SK-N-SH (cell line): ENCODE results near the gene SEPTIN11. TPM values are rescaled to one million over a fixed set of nuclear protein-coding genes. Genes with fewer than 3 reads are reported as not detected.

Source experiments
- CTCF ChIA-PET: fragments of 300-600, 350-600 bp; formaldehyde crosslinking; extraction: SDS; loops from one replicate; lab custom pipeline; 2021; lab: Yijun Ruan, JAX
- POLR2A ChIA-PET: fragments of 350-600 bp; sonication (Branson Sonifier 250); formaldehyde crosslinking; extraction: SDS; loops from one replicate; lab custom pipeline; 2020; ENCODE audit warnings: antibody characterized with exemption, inconsistent platforms; lab: Yijun Ruan, JAX
- DNase-seq: peaks from one replicate; pipeline ENCODE4 v3.0.0; 2012
- H2AFZ ChIP-seq: fragments of 200-600 bp; sonication (generic); 2 replicates; pipeline ENCODE4 v1.8.1; 2016; ENCODE audit warnings: antibody characterized with exemption, mild to moderate bottlenecking, low read depth
- H3F3A ChIP-seq: fragments of 200-600 bp; sonication (generic); replicated peaks from 2 replicates; pipeline ENCODE3; 2016; ENCODE audit warnings: antibody characterized with exemption, mild to moderate bottlenecking; ENCODE audit not compliant: insufficient read depth
- H3K27ac ChIP-seq, 2 experiments: fragments of 200-500 bp in 1 of 2; fragments of 200-600 bp in 1 of 2; sonication (Bioruptor generic) in 1 of 2; sonication (generic), shearing (Covaris generic) in 1 of 2; 2 replicates each; pipeline versions ENCODE4 v1.5.1 to v1.6.1; 2014 to 2016; ENCODE audit warnings: low read depth in 2 of 2, inconsistent platforms in 1 of 2, low read length in 1 of 2, mild to moderate bottlenecking in 1 of 2, mixed read lengths in 1 of 2
- H3K27me3 ChIP-seq: fragments of 200-600 bp; sonication (generic), shearing (Covaris generic); 2 replicates; pipeline ENCODE4 v1.6.1; 2016; ENCODE audit warnings: mixed run types; ENCODE audit not compliant: insufficient read depth
- H3K36me3 ChIP-seq, 2 experiments: fragments of 200-500 bp in 1 of 2; fragments of 200-600 bp in 1 of 2; sonication (Bioruptor generic) in 1 of 2; sonication (generic) in 1 of 2; replicated peaks in 1 of 2; 2 replicates each; pipeline versions ENCODE3 to v1.5.1; 2014 to 2016; ENCODE audit warnings: low read length in 1 of 2, mild to moderate bottlenecking in 1 of 2; ENCODE audit not compliant: insufficient read depth in 2 of 2, control insufficient read depth in 1 of 2
- H3K4me1 ChIP-seq, 2 experiments: fragments of 200-500 bp in 1 of 2; fragments of 200-600 bp in 1 of 2; sonication (Bioruptor generic) in 1 of 2; sonication (generic), shearing (Covaris generic) in 1 of 2; 2 replicates each; pipeline versions ENCODE4 v1.5.1 to v1.6.1; 2014 to 2016; ENCODE audit warnings: low read depth in 1 of 2, low read length in 1 of 2, mixed run types in 1 of 2; ENCODE audit not compliant: insufficient read depth in 2 of 2, control insufficient read depth in 1 of 2
- H3K4me2 ChIP-seq: fragments of 200-600 bp; sonication (generic), shearing (Covaris generic); 2 replicates; pipeline ENCODE4 v1.6.1; 2017; ENCODE audit warnings: mixed run types
- H3K4me3 ChIP-seq, 2 experiments: fragments of 200-500 bp in 1 of 2; fragments of 200-600 bp in 1 of 2; sonication (Bioruptor generic) in 1 of 2; sonication (generic), shearing (Covaris generic) in 1 of 2; 2 replicates each; pipeline versions ENCODE4 v1.5.1 to v1.8.1; 2014 to 2016; ENCODE audit warnings: low read depth in 2 of 2, inconsistent platforms in 1 of 2, low read length in 1 of 2, mild to moderate bottlenecking in 1 of 2, mixed read lengths in 1 of 2, moderate library complexity in 1 of 2
- H3K79me2 ChIP-seq: fragments of 200-600 bp; sonication (generic); 2 replicates; pipeline ENCODE4 v1.8.1; 2017; ENCODE audit warnings: mild to moderate bottlenecking; ENCODE audit not compliant: insufficient read depth
- H3K9ac ChIP-seq: fragments of 200-600 bp; sonication (generic); 2 replicates; pipeline ENCODE4 v1.6.1; 2017; ENCODE audit warnings: mixed run types
- H3K9me2 ChIP-seq: fragments of 200-600 bp; sonication (generic); 2 replicates; pipeline ENCODE4 v1.6.1; 2017; ENCODE audit warnings: mixed run types
- H3K9me3 ChIP-seq: fragments of 200-600 bp; sonication (generic); 2 replicates; pipeline ENCODE4 v1.6.1; 2017; ENCODE audit warnings: mixed run types, mild to moderate bottlenecking, moderate library complexity
- H4K20me1 ChIP-seq: fragments of 200-600 bp; sonication (generic); 2 replicates; pipeline ENCODE4 v1.6.1; 2017; ENCODE audit warnings: mild to moderate bottlenecking, mixed run types; ENCODE audit not compliant: insufficient read depth
- EP300 ChIP-seq, 2 experiments: IDR thresholded peaks; 2 replicates each; pipeline versions ENCODE4 v1.4.0 to v1.6.1; 2012; ENCODE audit warnings: borderline replicate concordance in 1 of 2, low read depth in 1 of 2, low read length in 1 of 2
- FOXJ3 ChIP-seq: sonication (generic); formaldehyde crosslinking; IDR thresholded peaks from 2 replicates; pipeline ENCODE4 v1.5.1; 2020; ENCODE audit warnings: mild to moderate bottlenecking, missing genetic modification reagents
- FOXM1 ChIP-seq: IDR thresholded peaks from 2 replicates; pipeline ENCODE4 v1.4.0; 2012; ENCODE audit warnings: low read depth, mild to moderate bottlenecking
- GATA2 ChIP-seq: sonication (generic); formaldehyde crosslinking; IDR thresholded peaks from 2 replicates; pipeline ENCODE4 v1.5.0; 2020; ENCODE audit warnings: mild to moderate bottlenecking, missing genetic modification reagents
- MAX ChIP-seq: IDR thresholded peaks from 2 replicates; pipeline ENCODE4 v1.4.0; 2012; ENCODE audit warnings: low read depth
- MEF2A ChIP-seq: IDR thresholded peaks from 2 replicates; pipeline ENCODE4 v1.4.0; 2012; ENCODE audit warnings: low read depth, borderline replicate concordance
- NFIC ChIP-seq: IDR thresholded peaks from 2 replicates; pipeline ENCODE4 v1.4.0; 2012; ENCODE audit warnings: borderline replicate concordance
- RAD21 ChIP-seq: IDR thresholded peaks from 2 replicates; pipeline ENCODE4 v1.6.1; 2012; ENCODE audit warnings: mild to moderate bottlenecking, low read length
- RCOR1 ChIP-seq: fragments of 150-350 bp; IDR thresholded peaks from 2 replicates; pipeline ENCODE4 v1.6.1; 2017; ENCODE audit warnings: antibody characterized with exemption, low read length
- RFX5 ChIP-seq: IDR thresholded peaks from 2 replicates; pipeline ENCODE4 v1.6.1; 2012; ENCODE audit warnings: mild to moderate bottlenecking, improper control_type of control experiment, low read length
- USF1 ChIP-seq: IDR thresholded peaks from 2 replicates; pipeline ENCODE4 v1.4.0; 2012; ENCODE audit warnings: low read depth, borderline replicate concordance
- YY1 ChIP-seq: IDR thresholded peaks from 2 replicates; pipeline ENCODE4 v1.4.0; 2012; ENCODE audit warnings: low read depth, mild to moderate bottlenecking
- ZBTB33 ChIP-seq: IDR thresholded peaks from 2 replicates; pipeline ENCODE4 v1.4.0; 2012; ENCODE audit warnings: low read depth, borderline replicate concordance
- WGBS: methylation state at CpG from one replicate; pipeline ENCODE4 v1.1.6; 2017; ENCODE audit warnings: low lambda C conversion rate; 5-methylcytosine and 5-hydroxymethylcytosine counted together
- polyA plus RNA-seq, 3 experiments: library from polyadenylated mRNA; depleted of rRNA; stranded (reverse); fragments of >200 nt; gene quantifications; 2 replicates each; pipeline ENCODE4 v1.2.3, GENCODE V29; 2012
- TF ChIP-seq, protein P1 (sequence below): IDR thresholded peaks from 2 replicates; pipeline ENCODE4; 2012

Gene SEPTIN11
- polyA plus RNA-seq, 1 of the 3 experiments (the other 2 are of a cell fraction), result 47.4 TPM

GRCh38 chr4:76998251-76998901 lies 48.8 kb downstream of the SEPTIN11 start:
- no peak for TF ChIP-seq RFX5
- no peak for TF ChIP-seq YY1
- TF ChIP-seq, protein P1, sequence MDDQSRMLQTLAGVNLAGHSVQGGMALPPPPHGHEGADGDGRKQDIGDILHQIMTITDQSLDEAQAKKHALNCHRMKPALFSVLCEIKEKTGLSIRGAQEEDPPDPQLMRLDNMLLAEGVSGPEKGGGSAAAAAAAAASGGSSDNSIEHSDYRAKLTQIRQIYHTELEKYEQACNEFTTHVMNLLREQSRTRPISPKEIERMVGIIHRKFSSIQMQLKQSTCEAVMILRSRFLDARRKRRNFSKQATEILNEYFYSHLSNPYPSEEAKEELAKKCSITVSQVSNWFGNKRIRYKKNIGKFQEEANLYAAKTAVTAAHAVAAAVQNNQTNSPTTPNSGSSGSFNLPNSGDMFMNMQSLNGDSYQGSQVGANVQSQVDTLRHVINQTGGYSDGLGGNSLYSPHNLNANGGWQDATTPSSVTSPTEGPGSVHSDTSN, result no peak
- no peak for TF ChIP-seq RAD21
- no peak for TF ChIP-seq MAX
- no peak for TF ChIP-seq RCOR1
- TF ChIP-seq GATA2 (CRISPR knock-in tag), result no peak
- no peak for TF ChIP-seq NFIC
- TF ChIP-seq MEF2A, result no peak
- no peak for TF ChIP-seq USF1
- TF ChIP-seq EP300 (IDR thresholded peaks at IDR 0.05; ENCODE audit: borderline replicate concordance in 1 of 2, low read depth in 1 of 2, low read length in 1 of 2), result no peak
- no peak for TF ChIP-seq FOXJ3 (CRISPR knock-in tag)
- TF ChIP-seq FOXM1, result no peak
- no peak for TF ChIP-seq ZBTB33
- TF ChIP-seq, all 33 proteins: peak for 0
- H3K79me2 ChIP-seq, result peaks cover 66% of the 10 kb centered on the region
- no peaks in the 10 kb centered on the region; the same call in 1 of the 2 replicates for H4K20me1 ChIP-seq
- no peaks in the 10 kb centered on the region for H3K27me3 ChIP-seq
- POLR2A ChIA-PET, result no interaction called here
- H3K27ac ChIP-seq, result peak overlapping the region; percentile 25 to 92; a peak in 2 of 4 replicates
- 79% methylated on average over 8 of the region's 8 CpGs for WGBS
- peaks cover 33% of the 10 kb centered on the region for H3F3A ChIP-seq
- no peak overlapping the region for H2AFZ ChIP-seq
- H3K9me2 ChIP-seq, result no peaks in the 10 kb centered on the region
- DNase-seq, result no peak
- H3K9ac ChIP-seq, result no peak overlapping the region
- H3K4me1 ChIP-seq, result peaks cover 4 to 34% of the 10 kb centered on the region in 2 experiments; a peak in 3 of 4 replicates
- no peak overlapping the region for H3K4me3 ChIP-seq
- peaks cover 50 to 57% of the 10 kb centered on the region in 2 experiments for H3K36me3 ChIP-seq
- H3K4me2 ChIP-seq, result no peak overlapping the region
- CTCF ChIA-PET, result no interaction called here
- H3K9me3 ChIP-seq, result no peaks in the 10 kb centered on the region

Other genes with a start within 250 kb of the SEPTIN11 start
- gene SOWAHB, start 51.6 kb upstream of the SEPTIN11 start, polyA plus RNA-seq (2012; rRNA removed), result 0.05 and 0.06 TPM in 2 replicates
- 56.8 and 61.8 TPM in 2 replicates for gene CCNI, start 126.2 kb downstream of the SEPTIN11 start, polyA plus RNA-seq (2012; rRNA removed)
- 8.7 and 8.9 TPM in 2 replicates for gene CCNG2, start 207.5 kb downstream of the SEPTIN11 start, polyA plus RNA-seq (2012; rRNA removed)